ENCODE data around the gene SCRT2. TPM values are rescaled to one million over a fixed set of nuclear protein-coding genes. Genes with fewer than 3 reads are reported as not detected.

SCRT2 gene
- total and polyA plus RNA-seq, 4 donors: not detected

- TF ChIP-seq REST (IDR thresholded peaks at IDR 0.05) (no peak), HNF4G (IDR thresholded peaks at IDR 0.05) (no peak), NR2F2 (IDR thresholded peaks at IDR 0.05) (no peak), FOXA1 (IDR thresholded peaks at IDR 0.05) (no peak), YY1 (IDR thresholded peaks at IDR 0.05) (no peak), CTCF (IDR thresholded peaks at IDR 0.05; ENCODE audit: low read depth, low read length, missing input control) (no peak), RXRA (IDR thresholded peaks at IDR 0.05) (no peak), ZBTB33 (IDR thresholded peaks at IDR 0.05) (no peak), HNF4A (conservative IDR thresholded peaks at IDR 0.05) (no peak), SP1 (IDR thresholded peaks at IDR 0.05) (no peak), TAF1 (conservative IDR thresholded peaks at IDR 0.05) (no peak), EGR1 (IDR thresholded peaks at IDR 0.05; ENCODE audit: low read depth in 2 of 2) (no peak), JUND (IDR thresholded peaks at IDR 0.05) (no peak), RAD21 (IDR thresholded peaks at IDR 0.05) (no peak), GABPA (IDR thresholded peaks at IDR 0.05 in 1 of 2, conservative IDR thresholded peaks at IDR 0.05 in 1 of 2) (no peak), ATF3 (IDR thresholded peaks at IDR 0.05) (no peak), FOXA2 (IDR thresholded peaks at IDR 0.05) (no peak), MAX (IDR thresholded peaks at IDR 0.05) (no peak)
- no peak overlapping the region for H3K27ac ChIP-seq (ENCODE audit: low read depth in 1 of 2, low read length in 2 of 2)
- 35% methylated on average over 7 of the region's 7 CpGs for WGBS
- no peak for DNase-seq (ENCODE audit: low spot score)
- no peaks in the 10 kb centered on the region for H3K27me3 ChIP-seq (ENCODE audit: control insufficient read depth in 4 of 4, insufficient read depth in 4 of 4, low read length in 3 of 4)
- peaks cover 6 to 15% (median 7%) of the 10 kb centered on the region in 4 donors for H3K9me3 ChIP-seq (ENCODE audit: control insufficient read depth in 4 of 4, low read length in 3 of 4)
- H3K4me3 ChIP-seq (ENCODE audit: low read depth in 1 of 3, low read length in 3 of 3): no peak overlapping the region
- H3K9ac ChIP-seq (ENCODE audit: low read depth in 1 of 2, low read length in 2 of 2): no peak overlapping the region
- no peaks in the 10 kb centered on the region for H3K36me3 ChIP-seq (ENCODE audit: control insufficient read depth in 4 of 4, insufficient read depth in 3 of 4, low read depth in 1 of 4, low read length in 3 of 4)
- H3K4me1 ChIP-seq (ENCODE audit: control insufficient read depth in 4 of 4, insufficient read depth in 4 of 4, low read length in 3 of 4): no peaks in the 10 kb centered on the region
Measured at GRCh38 chr20:620246-620645, 55.4 kb downstream of the SCRT2 start.

All from liver (tissue), 9 donors.